Endodermal cell (in vitro differentiated cells): ENCODE measurements around the gene PARVB. TPM values are rescaled to one million over a fixed set of nuclear protein-coding genes. Genes with fewer than 3 reads are reported as not detected.

Experiments
- DNase-seq: peaks from one replicate; pipeline ENCODE4 v3.0.0-alpha.2; 2017
- H3K27ac ChIP-seq: 2 replicates; pipeline ENCODE4 v1.5.1; 2013; ENCODE audit warnings: mild to moderate bottlenecking, low read depth, low read length, moderate library complexity
- H3K27me3 ChIP-seq: 2 replicates; pipeline ENCODE4 v1.6.1; 2013; ENCODE audit warnings: mild to moderate bottlenecking, low read length, moderate library complexity; ENCODE audit not compliant: insufficient read depth, control insufficient read depth, poor library complexity, severe bottlenecking
- H3K36me3 ChIP-seq: 2 replicates; pipeline ENCODE4 v1.7.0; 2013; ENCODE audit warnings: mild to moderate bottlenecking, low read length, moderate library complexity; ENCODE audit not compliant: control insufficient read depth, insufficient read depth
- H3K4me1 ChIP-seq: one replicate; pipeline ENCODE4 v1.7.0; 2013; ENCODE audit warnings: low read length; ENCODE audit not compliant: control insufficient read depth, insufficient read depth
- H3K4me3 ChIP-seq: 2 replicates; pipeline ENCODE4 v1.5.1; 2013; ENCODE audit warnings: mild to moderate bottlenecking, low read length, moderate library complexity
- H3K9ac ChIP-seq: 2 replicates; pipeline ENCODE4 v1.6.1; 2013; ENCODE audit warnings: mild to moderate bottlenecking, low read length, moderate library complexity; ENCODE audit not compliant: poor library complexity, severe bottlenecking; ENCODE audit errors: extremely low read depth
- H3K9me3 ChIP-seq: 2 replicates; pipeline ENCODE4 v1.6.1; 2013; ENCODE audit warnings: mild to moderate bottlenecking, low read length, moderate library complexity; ENCODE audit not compliant: control insufficient read depth
- H3K27ac Mint-ChIP-seq: 2 replicates; pipeline ENCODE4 v1.8.0; 2020; ENCODE audit warnings: mixed read lengths
- H3K27me3 Mint-ChIP-seq: 2 replicates; pipeline ENCODE4 v1.8.0; 2021; ENCODE audit warnings: mild to moderate bottlenecking, mixed read lengths; ENCODE audit not compliant: insufficient read depth
- H3K36me3 Mint-ChIP-seq: 2 replicates; pipeline ENCODE4 v1.8.0; 2020; ENCODE audit warnings: low read depth, mixed read lengths
- H3K4me1 Mint-ChIP-seq: 2 replicates; pipeline ENCODE4 v1.8.0; 2020; ENCODE audit warnings: mixed read lengths
- H3K4me3 Mint-ChIP-seq: 2 replicates; pipeline ENCODE4 v1.8.0; 2020; ENCODE audit warnings: mild to moderate bottlenecking, moderate library complexity, mixed read lengths
- H3K9me3 Mint-ChIP-seq: 2 replicates; pipeline ENCODE4 v1.8.0; 2020; ENCODE audit warnings: mild to moderate bottlenecking, mixed read lengths
- CTCF ChIP-seq: fragments of 200-600 bp; sonication (generic); conservative IDR thresholded peaks from 2 replicates; pipeline ENCODE4 v1.5.0; 2021; ENCODE audit warnings: antibody characterized with exemption, mild to moderate bottlenecking
- WGBS, 2 experiments: methylation state at CpG; one replicate each; pipeline versions ENCODE4 v1.1.5 to v1.1.7; 2013; ENCODE audit warnings: missing lambda C conversion rate in 2 of 2, mixed read lengths in 1 of 2; ENCODE audit not compliant: insufficient coverage in 1 of 2, insufficient read length in 1 of 2; 5-methylcytosine and 5-hydroxymethylcytosine counted together
- total RNA-seq, 2 donors: library from RNA; stranded (reverse); fragmentation: NEBNext Ultra II Directional in 1 of 2; extraction: Animal tissue kit (Norgen Biotek cat#: 25700) in 1 of 2; gene quantifications; 2 replicates in 1 of 2; 3 replicates in 1 of 2; pipeline ENCODE4 v1.2.1, GENCODE V29; 2021

PARVB gene
- total RNA-seq, 2 donors from 2014 or later = 29.6 to 32.3 TPM

GRCh38 chr22:44154436-44154942 lies 130.4 kb downstream of the PARVB start:
- H3K4me1 Mint-ChIP-seq = peaks cover 11% of the 10 kb centered on the region
- H3K9ac ChIP-seq = no peak overlapping the region
- no peak for TF ChIP-seq CTCF

GRCh38 chr22:44155115-44155514 lies 131.0 kb downstream of the PARVB start:
- WGBS, 2 experiments = 92 to 100% methylated on average over 1 to 14 of the region's 14 CpGs
- no peaks in the 10 kb centered on the region for H3K9me3 Mint-ChIP-seq
- no peak overlapping the region for H3K4me3 Mint-ChIP-seq
- Histone ChIP-seq H3K4me1 (no peaks in the 10 kb centered on the region), H3K4me3 (no peak overlapping the region), H3K36me3 (no peaks in the 10 kb centered on the region), H3K27ac (no peak overlapping the region), H3K9me3 (no peaks in the 10 kb centered on the region), H3K27me3 (no peaks in the 10 kb centered on the region), H3K9ac (no peak overlapping the region)
- H3K36me3 Mint-ChIP-seq = peaks cover 1% of the 10 kb centered on the region
- H3K27ac Mint-ChIP-seq = no peak overlapping the region
- no peaks in the 10 kb centered on the region for H3K27me3 Mint-ChIP-seq
- DNase-seq = no peak
- peaks cover 11% of the 10 kb centered on the region for H3K4me1 Mint-ChIP-seq
- TF ChIP-seq CTCF = no peak

More at GRCh38 chr22:44154436-44154942, 130.4 kb downstream of the PARVB start:
- DNase-seq = no peak
- no peaks in the 10 kb centered on the region for H3K27me3 ChIP-seq
- WGBS, 2 experiments = 87 to 100% methylated on average over 1 to 2 of the region's 2 CpGs
- H3K4me3 ChIP-seq = no peak overlapping the region
- H3K27ac ChIP-seq = no peak overlapping the region
- H3K4me1 ChIP-seq = no peaks in the 10 kb centered on the region
- no peaks in the 10 kb centered on the region for H3K9me3 ChIP-seq
- Mint-ChIP-seq H3K27ac (no peak overlapping the region), H3K27me3 (no peaks in the 10 kb centered on the region), H3K9me3 (no peaks in the 10 kb centered on the region), H3K4me3 (no peak overlapping the region), H3K36me3 (peaks cover 1% of the 10 kb centered on the region)
- no peaks in the 10 kb centered on the region for H3K36me3 ChIP-seq

GRCh38 chr22:44157916-44158618 lies 134.0 kb downstream of the PARVB start:
- H3K9me3 Mint-ChIP-seq = no peaks in the 10 kb centered on the region
- 77 to 78% methylated on average over 12 to 13 of the region's 13 CpGs for WGBS, 2 experiments

More at GRCh38 chr22:44157916-44158618, 134.0 kb downstream of the PARVB start:
- H3K27ac ChIP-seq = no peak overlapping the region
- Mint-ChIP-seq H3K4me1 (peaks cover 18% of the 10 kb centered on the region), H3K4me3 (no peak overlapping the region), H3K27ac (no peak overlapping the region), H3K27me3 (no peaks in the 10 kb centered on the region), H3K36me3 (no peaks in the 10 kb centered on the region)
- no peaks in the 10 kb centered on the region for H3K4me1 ChIP-seq
- no peaks in the 10 kb centered on the region for H3K36me3 ChIP-seq
- TF ChIP-seq CTCF = no peak
- H3K9me3 ChIP-seq = no peaks in the 10 kb centered on the region
- H3K9ac ChIP-seq = no peak overlapping the region
- H3K27me3 ChIP-seq = no peaks in the 10 kb centered on the region
- DNase-seq = no peak
- H3K4me3 ChIP-seq = no peak overlapping the region
